Measurements from ENCODE around the gene SNX5.

Gene SNX5

GRCh38 chr20:18006684-18007083, 38.1 kb upstream of the SNX5 start:
- Histone ChIP-seq H3K36me3 (no peaks in the 10 kb centered on the region), H3K27ac (no peak overlapping the region)

GRCh38 chr20:18005990-18006364, 37.4 kb upstream of the SNX5 start:
- Histone ChIP-seq H3K9ac (no peak overlapping the region), H3K27ac (no peak overlapping the region), H3K4me2 (no peak overlapping the region), H3K27me3 (no peaks in the 10 kb centered on the region), H3K4me3 (no peak overlapping the region), H4K20me1 (no peaks in the 10 kb centered on the region), H3K36me3 (no peaks in the 10 kb centered on the region), H3K4me1 (peaks cover 0 to 21% (median 8%) of the 10 kb centered on the region in 10 experiments; a peak in 11 of 20 replicates), H3K9me3 (replicated peaks in 1 of 11) (no peaks in the 10 kb centered on the region)
- no peak for TF ChIP-seq Cebpa-rat (IDR thresholded peaks at IDR 0.05)

More at GRCh38 chr20:18006684-18007083, 38.1 kb upstream of the SNX5 start:
- H3K4me1 ChIP-seq: peaks cover 0 to 21% (median 8%) of the 10 kb centered on the region in 10 experiments; a peak in 11 of 20 replicates
- H4K20me1 ChIP-seq: no peaks in the 10 kb centered on the region
- TF ChIP-seq Cebpa-rat (IDR thresholded peaks at IDR 0.05): no peak
- H3K9me3 ChIP-seq (replicated peaks in 1 of 11): no peaks in the 10 kb centered on the region
- no peaks in the 10 kb centered on the region for H3K27me3 ChIP-seq
- H3K4me2 ChIP-seq: no peak overlapping the region
- H3K9ac ChIP-seq: no peak overlapping the region
- no peak overlapping the region for H3K4me3 ChIP-seq

GRCh38 chr20:18005170-18005989, 36.8 kb upstream of the SNX5 start:
- Histone ChIP-seq H3K9ac (no peak overlapping the region), H3K27ac (no peak overlapping the region), H3K4me1 (peaks cover 0 to 21% (median 8%) of the 10 kb centered on the region in 10 experiments; a peak in 11 of 20 replicates), H3K27me3 (no peaks in the 10 kb centered on the region), H4K20me1 (no peaks in the 10 kb centered on the region), H3K36me3 (no peaks in the 10 kb centered on the region), H3K4me3 (no peak overlapping the region), H3K4me2 (peak overlapping the region in 2 of 11 experiments; percentile 12; a peak in 1 of 22 replicates), H3K9me3 (replicated peaks in 1 of 11) (no peaks in the 10 kb centered on the region)
- TF ChIP-seq Cebpa-rat (IDR thresholded peaks at IDR 0.05): no peak

GRCh38 chr20:18004384-18005031, 35.9 kb upstream of the SNX5 start:
- H3K27me3 ChIP-seq: no peaks in the 10 kb centered on the region
- H3K27ac ChIP-seq: no peak overlapping the region
- 0 out of 22 replicates have a peak overlapping the region, but pooled peaks of 2 of the 11 experiments have one; percentile 12 for H3K4me2 ChIP-seq
- TF ChIP-seq Cebpa-rat (IDR thresholded peaks at IDR 0.05): no peak
- peaks cover 0 to 21% (median 8%) of the 10 kb centered on the region in 10 experiments; a peak in 11 of 20 replicates for H3K4me1 ChIP-seq
- H4K20me1 ChIP-seq: no peaks in the 10 kb centered on the region
- H3K9ac ChIP-seq: no peak overlapping the region
- no peaks in the 10 kb centered on the region for H3K36me3 ChIP-seq
- no peak overlapping the region for H3K4me3 ChIP-seq
- H3K9me3 ChIP-seq (replicated peaks in 1 of 11): no peaks in the 10 kb centered on the region

- H3K27me3 ChIP-seq: no peaks in the 10 kb centered on the region
- no peaks in the 10 kb centered on the region for H3K36me3 ChIP-seq
- H3K4me2 ChIP-seq: peak overlapping the region in 4 of 11 experiments; percentile 14 to 53 (median 23); a peak in 4 of 22 replicates
- H3K9me3 ChIP-seq (replicated peaks in 1 of 11): no peaks in the 10 kb centered on the region
- no peak for TF ChIP-seq Cebpa-rat (IDR thresholded peaks at IDR 0.05)
- H4K20me1 ChIP-seq: no peaks in the 10 kb centered on the region
- H3K9ac ChIP-seq: no peak overlapping the region
- H3K4me3 ChIP-seq: no peak overlapping the region
- peaks cover 0 to 21% (median 8%) of the 10 kb centered on the region in 10 experiments; a peak in 11 of 20 replicates for H3K4me1 ChIP-seq
- H3K27ac ChIP-seq: no peak overlapping the region
These were observed 35.3 kb upstream of the SNX5 start for GRCh38 chr20:18003897-18004296.

GRCh38 chr20:18001131-18001921, 32.7 kb upstream of the SNX5 start:
- Histone ChIP-seq H3K4me2 (no peak overlapping the region), H4K20me1 (no peaks in the 10 kb centered on the region), H3K4me3 (no peak overlapping the region), H3K9ac (no peak overlapping the region), H3K27ac (no peak overlapping the region), H3K4me1 (peaks cover 4 to 27% (median 12%) of the 10 kb centered on the region in 10 experiments; a peak in 15 of 20 replicates), H3K9me3 (replicated peaks in 1 of 11) (no peaks in the 10 kb centered on the region), H3K27me3 (no peaks in the 10 kb centered on the region), H3K36me3 (no peaks in the 10 kb centered on the region)
- no peak for TF ChIP-seq Cebpa-rat (IDR thresholded peaks at IDR 0.05)

- Histone ChIP-seq H3K36me3 (no peaks in the 10 kb centered on the region), H4K20me1 (no peaks in the 10 kb centered on the region), H3K9me3 (replicated peaks in 1 of 11) (no peaks in the 10 kb centered on the region), H3K4me3 (no peak overlapping the region), H3K27ac (no peak overlapping the region), H3K27me3 (no peaks in the 10 kb centered on the region), H3K4me2 (no peak overlapping the region), H3K4me1 (peaks cover 9 to 23% (median 16%) of the 10 kb centered on the region in 10 experiments; a peak in 19 of 20 replicates), H3K9ac (no peak overlapping the region)
- no peak for TF ChIP-seq Cebpa-rat (IDR thresholded peaks at IDR 0.05)
These were observed 31.0 kb upstream of the SNX5 start for GRCh38 chr20:17999566-17999965.

GRCh38 chr20:17998446-17998845, 29.9 kb upstream of the SNX5 start:
- H3K4me1 ChIP-seq: peaks cover 10 to 34% (median 20%) of the 10 kb centered on the region in 10 experiments
- no peak overlapping the region for H3K9ac ChIP-seq
- no peaks in the 10 kb centered on the region for H3K36me3 ChIP-seq
- no peak overlapping the region for H3K4me2 ChIP-seq
- no peak for TF ChIP-seq Cebpa-rat (IDR thresholded peaks at IDR 0.05)
- no peaks in the 10 kb centered on the region for H3K27me3 ChIP-seq
- H4K20me1 ChIP-seq: no peaks in the 10 kb centered on the region
- H3K27ac ChIP-seq: no peak overlapping the region
- no peak overlapping the region for H3K4me3 ChIP-seq
- no peaks in the 10 kb centered on the region for H3K9me3 ChIP-seq (replicated peaks in 1 of 11)
